ENCODE measurements around the gene FOXO3. TPM values are rescaled to one million over a fixed set of nuclear protein-coding genes. Genes with fewer than 3 reads are reported as not detected.
A peak's percentile ranks its signal among the peaks of the same experiment; 100 is the strongest.

Gene FOXO3
- total RNA-seq, 3 donors from 2014 or later, result 107 to 181 (median 155) TPM

GRCh38 chr6:108581237-108581931 lies 20.7 kb downstream of the FOXO3 start:
- no peaks in the 10 kb centered on the region for H3K9me3 ChIP-seq
- H3K36me3 ChIP-seq, result no peaks in the 10 kb centered on the region
- no peak for DNase-seq (ENCODE audit: low spot score in 2 of 2)
- H3K4me1 ChIP-seq, result peaks cover 10 to 55% of the 10 kb centered on the region in 2 donors
- peak overlapping the region in 1 of 3 donors; percentile 37 for H3K4me3 ChIP-seq
- intact Hi-C loops (cut with DNase I; ENCODE audit: low total_unique reads), result no loop called here
- TF ChIP-seq POLR2AphosphoS5 (IDR thresholded peaks at IDR 0.05), result peak; percentile 20 to 89 (median 85)
- no peak for TF ChIP-seq CTCF (IDR thresholded peaks at IDR 0.05)
- TF ChIP-seq POLR2A (IDR thresholded peaks at IDR 0.05), result no peak
- H3K27ac ChIP-seq, result peak overlapping the region; percentile 77 to 80
- no peaks in the 10 kb centered on the region for H3K27me3 ChIP-seq

GRCh38 chr6:108581932-108582475 lies 21.3 kb downstream of the FOXO3 start:
- no peaks in the 10 kb centered on the region for H3K36me3 ChIP-seq
- no peaks in the 10 kb centered on the region for H3K9me3 ChIP-seq
- no peak overlapping the region for H3K4me3 ChIP-seq
- H3K27me3 ChIP-seq, result no peaks in the 10 kb centered on the region
- H3K4me1 ChIP-seq, result peaks cover 10 to 58% of the 10 kb centered on the region in 2 donors
- H3K27ac ChIP-seq, result peak overlapping the region; percentile 73 to 80
- DNase-seq (ENCODE audit: low spot score in 2 of 2), result no peak
- intact Hi-C loops (cut with DNase I; ENCODE audit: low total_unique reads), result no loop called here
- no peak for TF ChIP-seq CTCF (IDR thresholded peaks at IDR 0.05)
- TF ChIP-seq POLR2A (IDR thresholded peaks at IDR 0.05), result no peak
- no peak for TF ChIP-seq POLR2AphosphoS5 (IDR thresholded peaks at IDR 0.05)

GRCh38 chr6:108582618-108583017 lies 21.9 kb downstream of the FOXO3 start:
- Histone ChIP-seq H3K27me3 (no peaks in the 10 kb centered on the region), H3K36me3 (no peaks in the 10 kb centered on the region), H3K4me1 (peaks cover 10 to 58% of the 10 kb centered on the region in 2 donors), H3K4me3 (peak overlapping the region in 1 of 3 donors; percentile 3), H3K9me3 (no peaks in the 10 kb centered on the region), H3K27ac (peak overlapping the region; percentile 73 to 80)
- intact Hi-C loops (cut with DNase I; ENCODE audit: low total_unique reads), result no loop called here
- TF ChIP-seq POLR2A (IDR thresholded peaks at IDR 0.05) (no peak), CTCF (IDR thresholded peaks at IDR 0.05) (no peak), POLR2AphosphoS5 (IDR thresholded peaks at IDR 0.05) (no peak)
- DNase-seq (ENCODE audit: low spot score in 2 of 2), result no peak

- no peaks in the 10 kb centered on the region for H3K9me3 ChIP-seq
- H3K4me3 ChIP-seq, result peak overlapping the region in 1 of 3 donors; percentile 24
- no peaks in the 10 kb centered on the region for H3K27me3 ChIP-seq
- no peak for DNase-seq (ENCODE audit: low spot score in 2 of 2)
- peak overlapping the region; percentile 73 to 80 for H3K27ac ChIP-seq
- TF ChIP-seq POLR2A (IDR thresholded peaks at IDR 0.05) (no peak), CTCF (IDR thresholded peaks at IDR 0.05) (no peak), POLR2AphosphoS5 (IDR thresholded peaks at IDR 0.05) (peak in 2 of 3 donors; percentile 9 to 12)
- H3K4me1 ChIP-seq, result peaks cover 18 to 70% of the 10 kb centered on the region in 2 donors
- H3K36me3 ChIP-seq, result no peaks in the 10 kb centered on the region
- intact Hi-C loops (cut with DNase I; ENCODE audit: low total_unique reads), result no loop called here
Observed at GRCh38 chr6:108584323-108584722, 23.6 kb downstream of the FOXO3 start.

GRCh38 chr6:108585359-108585758 lies 24.6 kb downstream of the FOXO3 start:
- Histone ChIP-seq H3K4me3 (peak overlapping the region in 1 of 3 donors; percentile 7), H3K9me3 (no peaks in the 10 kb centered on the region), H3K36me3 (no peaks in the 10 kb centered on the region), H3K4me1 (peaks cover 24 to 69% of the 10 kb centered on the region in 2 donors), H3K27ac (peak overlapping the region; percentile 85 to 96), H3K27me3 (no peaks in the 10 kb centered on the region)
- TF ChIP-seq CTCF (IDR thresholded peaks at IDR 0.05) (no peak), POLR2A (IDR thresholded peaks at IDR 0.05) (no peak), POLR2AphosphoS5 (IDR thresholded peaks at IDR 0.05) (no peak)
- intact Hi-C loops (cut with DNase I; ENCODE audit: low total_unique reads), result no loop called here
- no peak for DNase-seq (ENCODE audit: low spot score in 2 of 2)

Data from breast epithelium (tissue), 4 donors.